GM12865 (cell line): ENCODE results near the gene LRRC26.

ENCODE experiments used
- DNase-seq: peaks from one replicate; pipeline ENCODE4 v3.0.0; 2010; ENCODE audit warnings: low read depth
- H3K4me3 ChIP-seq: 2 replicates; pipeline ENCODE4 v1.5.1; 2011; ENCODE audit warnings: mild to moderate bottlenecking, low read depth, low read length, control low read depth
- TF ChIP-seq, protein P1 (sequence below): IDR thresholded peaks from 2 replicates; pipeline ENCODE4 v1.5.1; 2011; ENCODE audit warnings: low read length, control low read depth, low read depth, inconsistent platforms; ENCODE audit not compliant: insufficient read depth; ENCODE audit errors: missing control alignments

LRRC26 gene

DNA sequence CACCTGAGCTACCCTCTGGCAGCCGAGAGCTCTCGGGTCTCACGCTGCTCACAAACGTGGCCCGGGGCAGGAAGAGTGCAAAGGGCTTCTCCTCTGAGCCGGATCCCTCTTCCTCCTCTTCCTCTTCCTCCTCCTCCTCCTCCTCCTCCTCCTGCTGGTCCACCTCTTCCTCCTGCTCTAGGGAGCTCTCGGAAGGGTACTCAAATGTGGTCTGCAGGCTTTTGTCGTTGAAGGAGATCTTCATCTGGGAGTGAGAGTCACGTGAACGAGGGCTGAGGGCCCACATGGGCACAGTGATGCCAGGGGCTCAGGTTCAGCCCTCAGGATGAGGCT is 22.6 kb upstream of the LRRC26 start:
- TF ChIP-seq, protein P1, sequence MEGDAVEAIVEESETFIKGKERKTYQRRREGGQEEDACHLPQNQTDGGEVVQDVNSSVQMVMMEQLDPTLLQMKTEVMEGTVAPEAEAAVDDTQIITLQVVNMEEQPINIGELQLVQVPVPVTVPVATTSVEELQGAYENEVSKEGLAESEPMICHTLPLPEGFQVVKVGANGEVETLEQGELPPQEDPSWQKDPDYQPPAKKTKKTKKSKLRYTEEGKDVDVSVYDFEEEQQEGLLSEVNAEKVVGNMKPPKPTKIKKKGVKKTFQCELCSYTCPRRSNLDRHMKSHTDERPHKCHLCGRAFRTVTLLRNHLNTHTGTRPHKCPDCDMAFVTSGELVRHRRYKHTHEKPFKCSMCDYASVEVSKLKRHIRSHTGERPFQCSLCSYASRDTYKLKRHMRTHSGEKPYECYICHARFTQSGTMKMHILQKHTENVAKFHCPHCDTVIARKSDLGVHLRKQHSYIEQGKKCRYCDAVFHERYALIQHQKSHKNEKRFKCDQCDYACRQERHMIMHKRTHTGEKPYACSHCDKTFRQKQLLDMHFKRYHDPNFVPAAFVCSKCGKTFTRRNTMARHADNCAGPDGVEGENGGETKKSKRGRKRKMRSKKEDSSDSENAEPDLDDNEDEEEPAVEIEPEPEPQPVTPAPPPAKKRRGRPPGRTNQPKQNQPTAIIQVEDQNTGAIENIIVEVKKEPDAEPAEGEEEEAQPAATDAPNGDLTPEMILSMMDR, result no peak
- no peak for DNase-seq
- no peak overlapping the region for H3K4me3 ChIP-seq

- TF ChIP-seq, protein P1, result no peak
Observed at GRCh38 chr9:137191691-137192447, 22.0 kb upstream of the LRRC26 start.

GRCh38 chr9:137191245-137191644 is 21.4 kb upstream of the LRRC26 start:
- no peak overlapping the region for H3K4me3 ChIP-seq
- TF ChIP-seq, protein P1, result no peak
- no peak for DNase-seq

More at GRCh38 chr9:137191691-137192447, 22.0 kb upstream of the LRRC26 start:
- DNase-seq, result no peak
- no peak overlapping the region for H3K4me3 ChIP-seq

- TF ChIP-seq, protein P1, result no peak
- DNase-seq, result no peak
- H3K4me3 ChIP-seq, result no peak overlapping the region
Observed at GRCh38 chr9:137190315-137190856, 20.5 kb upstream of the LRRC26 start.

DNA sequence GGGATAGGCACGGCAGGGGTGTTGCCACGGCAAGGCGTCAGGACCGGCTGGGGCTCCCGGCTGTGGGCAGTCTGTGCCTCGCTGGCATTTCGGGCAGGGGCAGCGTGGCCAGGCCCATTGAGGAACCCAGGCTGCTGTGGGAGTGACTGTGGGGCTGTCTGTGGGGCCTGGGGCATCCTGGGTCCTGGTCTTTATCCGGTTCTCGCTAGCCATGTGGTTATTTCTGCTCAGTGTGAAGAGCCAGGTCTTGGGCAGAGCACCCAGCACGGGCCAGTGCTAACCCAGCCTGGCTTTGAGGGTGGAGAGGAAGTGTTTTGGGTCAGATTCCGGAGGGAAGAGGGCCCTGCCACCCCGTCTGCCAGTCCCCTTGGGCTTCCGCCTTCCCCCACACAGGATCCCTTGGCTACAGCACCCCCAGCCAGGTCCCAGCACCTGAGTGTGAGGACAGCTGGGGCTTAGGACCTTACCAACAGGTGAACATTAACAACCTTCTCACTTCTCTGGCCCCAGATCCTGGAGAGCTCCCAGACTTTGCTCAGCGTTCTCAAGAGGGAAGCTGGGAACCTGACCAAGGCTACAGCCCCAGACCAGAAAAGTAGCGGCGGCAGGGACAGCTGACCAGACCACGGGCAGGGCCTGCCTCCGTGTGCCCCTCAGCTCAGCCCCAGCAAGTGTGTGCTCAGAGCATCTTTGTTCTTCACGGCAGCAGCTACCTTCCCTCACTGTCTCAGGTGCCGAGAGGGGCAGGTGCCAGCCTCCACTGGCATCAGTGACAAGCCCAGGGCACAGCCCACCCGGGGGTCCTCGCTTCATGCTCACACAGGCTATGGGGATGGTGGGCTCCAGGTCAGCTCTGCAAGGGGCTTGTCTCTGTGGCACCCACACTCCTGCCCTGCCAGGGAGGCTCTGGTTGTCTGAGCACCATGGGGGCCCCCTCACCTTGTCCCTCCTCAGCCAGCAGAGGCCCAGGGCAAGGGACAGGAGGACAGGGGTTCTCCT is 19.7 kb upstream of the LRRC26 start:
- TF ChIP-seq, protein P1, result no peak
- no peak for DNase-seq
- peak overlapping the region; percentile 96 for H3K4me3 ChIP-seq

- TF ChIP-seq, protein P1, result peak; percentile 49
- peak within 1 kb of the TSS; percentile 96 for H3K4me3 ChIP-seq
- peak; percentile 97 for DNase-seq
Observed at GRCh38 chr9:137188490-137189296, 18.8 kb upstream of the LRRC26 start, which contains the start of the genes ANAPC2 and SSNA1. Gene ANAPC2, minus strand, starts transcription at chr9:137188560. Its CDS starts 28 bp downstream, at chr9:137188532. Gene SSNA1, plus strand, starts transcription at chr9:137188676. Its CDS starts 51 bp downstream, at chr9:137188727.
